ENCODE results near the gene ASCL5.

The ASCL5 gene

DNA sequence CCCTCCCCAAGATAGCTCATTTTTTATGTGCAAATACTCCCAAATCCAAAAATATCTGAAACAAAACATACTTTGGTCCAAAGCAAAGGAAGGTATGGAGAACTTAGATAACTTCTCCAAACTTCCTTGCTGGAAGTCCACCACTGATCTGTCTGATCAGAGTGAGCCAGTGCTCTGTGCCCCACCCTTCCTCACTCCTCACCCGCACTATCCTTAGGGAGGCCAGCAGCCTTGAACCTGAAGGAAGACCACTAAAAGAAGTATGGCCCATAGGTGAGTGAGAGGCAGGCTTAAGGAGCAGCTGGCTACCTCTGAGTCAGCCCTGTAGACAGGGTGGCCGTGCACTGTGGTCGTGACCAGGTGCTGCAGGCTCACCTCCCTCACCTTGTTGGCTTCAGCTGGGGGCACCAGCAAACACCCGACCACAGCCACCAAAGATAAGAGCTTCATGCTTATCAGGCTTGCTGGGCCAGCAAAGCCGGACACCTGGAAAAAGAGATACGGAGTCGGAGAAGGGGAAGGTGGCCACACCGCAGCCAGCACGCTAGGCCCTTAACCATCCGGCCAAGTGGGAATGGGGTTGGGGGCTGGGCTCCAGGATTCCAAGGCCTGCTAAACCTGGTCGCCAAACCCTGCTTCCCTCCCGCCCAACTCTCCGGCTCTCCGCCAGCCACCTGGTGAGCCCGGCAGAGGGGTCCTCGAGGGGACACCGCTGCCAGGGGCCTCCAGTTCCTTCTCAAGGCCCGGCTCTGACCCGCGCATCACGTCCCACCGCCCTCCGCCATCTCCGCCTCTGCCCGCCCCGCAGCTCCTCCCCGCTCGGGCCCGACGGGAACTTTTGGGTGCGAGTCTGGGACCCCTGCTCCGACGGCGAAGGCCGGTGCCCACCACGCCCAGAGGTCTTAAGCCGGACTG lies 26.7 kb upstream of the ASCL5 start:
- no peak for DNase-seq (ENCODE audit: low spot score)

DNA sequence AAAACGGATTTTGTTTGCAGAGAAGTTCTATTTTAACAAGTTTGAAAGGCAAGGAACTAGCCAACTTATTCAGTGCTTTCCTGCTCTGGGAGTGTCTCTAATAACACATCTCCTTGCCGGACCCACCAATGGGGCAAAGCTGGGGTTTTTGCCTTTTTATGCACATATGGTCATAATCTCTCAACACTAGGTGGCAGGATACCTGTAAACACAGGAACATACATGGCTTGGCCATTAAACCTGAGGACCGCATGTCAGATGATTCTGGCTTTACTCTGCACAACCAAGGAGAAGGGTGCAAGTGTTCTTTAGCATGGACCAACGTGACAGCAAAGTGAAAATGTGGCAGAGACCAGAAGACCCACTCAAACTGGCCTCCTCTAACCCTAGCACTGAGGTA lies 22.4 kb upstream of the ASCL5 start:
- DNase-seq (ENCODE audit: low spot score): peak; percentile 56

DNA sequence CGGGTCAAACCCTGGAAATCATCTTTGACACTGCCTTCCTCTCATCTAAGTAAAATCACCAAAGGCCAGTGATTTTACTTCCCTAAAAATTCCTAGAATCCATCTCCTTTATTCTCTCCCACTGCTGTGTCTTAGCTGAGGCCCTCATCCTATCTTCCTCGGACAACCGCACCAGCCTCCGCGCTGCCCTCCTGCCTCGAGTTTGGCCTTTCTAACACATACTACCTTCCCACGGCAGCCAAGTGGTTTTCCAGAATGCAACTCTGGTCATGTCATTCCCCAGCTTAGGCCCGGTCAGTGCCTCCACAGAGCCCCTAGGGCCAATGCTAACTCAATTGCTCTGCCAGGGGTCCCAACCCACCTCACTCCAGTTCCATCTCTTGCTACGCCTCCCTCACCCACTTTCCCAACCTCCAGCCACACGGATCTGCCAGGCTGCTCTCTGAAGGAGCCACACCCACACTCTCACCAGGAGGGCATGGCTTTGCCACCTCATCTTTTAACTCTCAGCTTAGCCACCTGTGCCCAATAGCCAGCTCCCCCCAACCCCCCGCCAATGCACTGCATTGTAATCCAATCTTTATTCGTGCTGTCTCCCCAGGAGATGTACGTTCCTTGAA lies 20.5 kb upstream of the ASCL5 start:
- no peak for DNase-seq (ENCODE audit: low spot score)

DNA sequence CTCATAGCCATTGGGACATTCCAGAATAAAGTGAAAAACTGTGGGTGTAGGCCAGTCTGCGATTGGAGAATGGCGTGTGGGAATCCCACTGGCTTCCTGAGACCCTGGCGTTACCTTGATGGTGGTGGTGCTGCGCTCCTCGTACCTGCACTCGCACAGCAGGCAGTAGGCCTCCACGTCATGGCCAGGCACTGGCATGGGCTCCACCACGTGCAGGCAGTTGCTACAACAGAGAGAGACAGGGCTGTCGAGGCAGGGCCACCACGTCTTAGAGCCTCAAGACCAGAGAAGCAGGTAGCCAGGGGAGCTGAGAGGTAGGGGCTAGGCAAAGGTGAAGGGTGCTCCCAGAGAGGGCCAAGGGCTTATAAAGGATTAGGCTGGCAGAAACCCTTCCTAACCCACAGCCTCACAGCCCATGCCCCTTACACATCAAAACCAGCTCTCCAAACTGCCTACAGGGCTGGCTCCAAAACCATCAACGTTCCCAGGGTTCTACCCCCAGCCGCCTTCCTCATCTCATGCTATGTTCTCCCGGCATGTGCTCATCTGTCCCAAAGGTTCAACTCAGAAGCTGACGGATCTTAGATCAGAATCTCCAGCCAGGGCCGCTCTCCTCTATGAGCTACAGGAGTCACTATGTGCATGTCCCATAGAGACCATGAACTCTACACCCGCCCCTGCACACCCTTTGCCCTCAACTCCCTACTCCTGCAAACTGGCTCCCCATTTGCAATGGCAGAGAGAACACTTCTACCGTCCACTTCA lies 19.8 kb upstream of the ASCL5 start:
- no peak for DNase-seq (ENCODE audit: low spot score)

DNA sequence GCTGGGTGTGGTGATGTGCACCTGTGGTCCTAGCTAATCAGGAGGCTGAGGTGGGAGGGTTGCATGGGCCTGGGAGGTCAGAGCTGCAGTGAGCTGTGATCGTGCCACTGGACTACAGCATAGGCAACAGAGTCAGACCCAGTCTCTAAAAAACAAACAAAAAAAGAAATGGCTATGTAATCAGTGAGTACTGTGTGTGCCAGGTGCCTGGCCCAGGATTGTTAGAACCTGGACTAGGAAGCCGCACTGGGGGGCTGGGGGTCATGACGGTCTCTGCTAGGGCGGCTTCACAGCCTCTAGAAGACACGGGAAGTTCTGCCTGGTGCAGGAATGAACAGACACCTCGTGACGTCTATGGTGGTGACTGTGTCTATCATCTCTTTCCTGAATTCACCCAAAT lies 18.8 kb upstream of the ASCL5 start:
- DNase-seq (ENCODE audit: low spot score): no peak

DNA sequence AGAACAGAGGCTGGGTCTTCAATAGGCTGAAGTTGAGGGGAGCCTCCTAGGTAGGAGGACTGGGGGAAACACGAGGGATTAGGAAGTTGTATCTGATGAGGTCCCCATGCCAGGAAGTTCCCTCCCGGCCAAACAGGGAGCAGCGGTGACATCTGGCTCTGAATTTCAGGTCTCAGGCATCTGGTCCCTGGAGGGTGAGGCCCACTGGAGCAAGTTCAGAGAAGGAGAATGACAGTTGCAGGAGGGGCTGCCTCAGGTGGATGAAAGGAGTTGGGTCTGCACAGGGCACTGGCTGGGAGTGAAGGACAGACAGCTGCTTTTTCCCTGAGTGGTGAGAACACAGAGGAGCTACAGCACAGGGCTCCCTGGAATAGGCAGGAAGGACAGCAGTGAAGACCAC lies 18.1 kb upstream of the ASCL5 start:
- no peak for DNase-seq (ENCODE audit: low spot score)

DNA sequence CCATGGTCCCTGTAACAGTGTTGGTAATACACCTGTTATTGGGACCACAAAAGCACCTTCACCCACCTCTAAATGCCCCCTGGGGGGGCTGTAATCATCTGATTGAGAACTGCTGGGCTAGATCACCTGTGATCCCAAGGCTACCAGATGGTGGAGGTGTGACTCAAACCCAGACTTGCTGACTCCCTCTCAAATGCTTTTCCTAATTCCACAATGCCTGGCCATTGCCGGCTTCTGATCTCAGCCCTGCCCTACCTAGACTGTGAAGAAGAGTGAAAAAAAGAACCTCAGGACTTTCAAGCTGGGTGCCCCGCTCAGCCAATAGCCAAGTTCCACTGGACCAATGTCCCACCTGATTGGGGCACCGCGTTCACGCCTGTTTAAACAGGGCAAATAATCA lies 17.7 kb upstream of the ASCL5 start:
- no peak for DNase-seq (ENCODE audit: low spot score)

DNA sequence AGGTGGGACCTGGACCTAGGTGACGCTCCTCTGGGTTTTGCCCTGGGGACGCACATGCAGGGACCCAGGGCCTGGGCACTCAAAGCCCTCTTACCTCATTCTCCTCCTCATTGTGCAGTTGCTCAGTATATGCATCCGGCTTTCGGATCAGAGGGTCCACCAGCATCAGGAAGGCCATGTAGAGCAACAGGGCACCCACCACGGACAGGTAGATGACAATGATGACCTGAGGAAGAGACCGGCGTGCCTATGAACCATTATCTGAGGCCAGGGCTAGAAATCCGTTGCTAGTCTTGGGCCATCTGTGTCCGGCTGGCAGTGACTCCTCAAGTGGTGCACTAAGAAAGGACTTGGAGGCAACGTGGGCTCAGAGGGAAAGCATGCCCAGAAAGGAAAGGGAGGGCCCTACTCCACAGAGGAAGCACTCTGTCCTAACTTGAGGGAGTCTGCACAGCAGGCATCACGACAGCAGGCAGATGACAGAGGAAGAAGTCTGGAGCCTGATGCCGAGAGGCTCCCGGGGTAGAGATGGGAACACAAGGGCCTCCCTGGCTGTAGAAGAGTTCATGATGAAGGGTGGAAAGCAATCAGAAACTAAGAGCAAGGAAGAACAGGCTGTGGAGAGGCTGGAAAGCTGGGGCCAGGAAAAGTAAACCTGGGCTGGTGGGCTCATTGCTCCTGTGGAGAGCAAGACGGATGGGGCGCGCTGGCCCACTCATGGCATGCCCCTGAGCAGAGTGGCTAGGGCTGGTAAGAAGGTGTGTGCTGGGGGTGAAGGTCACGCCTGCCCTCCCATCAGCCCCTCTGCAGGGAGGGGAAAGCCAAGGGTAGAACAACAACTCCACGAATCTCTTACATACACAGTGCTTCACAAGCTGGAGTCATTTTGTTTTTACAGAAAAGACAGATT lies 17.0 kb upstream of the ASCL5 start:
- no peak for DNase-seq (ENCODE audit: low spot score)

DNA sequence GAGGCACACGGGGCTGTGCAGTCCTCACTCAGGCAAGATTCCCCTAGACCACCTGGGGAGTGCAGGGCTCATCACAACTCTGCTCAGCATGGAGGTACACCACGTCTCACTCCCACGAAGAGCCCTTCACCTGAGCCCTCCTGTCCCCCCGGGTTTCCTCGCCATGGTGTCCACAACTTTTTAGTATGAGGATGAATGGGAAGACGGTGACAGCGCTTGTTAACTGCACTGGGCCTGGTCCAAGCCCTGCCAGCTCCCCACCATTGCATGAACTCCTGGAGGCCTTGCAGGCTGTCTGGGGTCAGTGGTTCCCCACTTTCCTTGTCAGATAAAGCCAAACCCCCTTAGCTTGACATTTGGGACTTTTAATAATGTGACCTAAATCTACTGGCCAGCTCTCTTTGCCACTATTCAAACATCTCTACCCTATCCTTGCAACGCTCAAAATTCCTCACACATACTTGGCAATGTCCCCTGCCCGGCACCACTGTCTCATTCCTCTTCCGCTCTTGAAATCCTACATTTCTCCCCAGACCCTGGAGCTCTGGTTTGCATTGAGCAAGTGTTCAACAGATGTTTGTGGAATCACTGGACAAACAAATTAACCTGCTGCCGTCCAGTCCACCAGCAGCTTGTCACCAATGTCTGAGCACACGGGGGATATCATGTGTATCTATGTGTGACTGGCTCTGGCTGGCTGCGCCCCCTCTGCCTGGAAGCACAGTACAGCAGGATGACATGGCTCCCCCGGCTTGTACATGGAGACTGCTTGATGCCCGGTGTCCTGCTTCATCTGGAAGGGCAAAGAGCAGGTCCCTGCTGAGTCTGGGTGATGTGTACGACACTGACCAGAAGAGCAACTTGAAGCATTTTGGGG lies 16.1 kb upstream of the ASCL5 start:
- no peak for DNase-seq (ENCODE audit: low spot score)

DNA sequence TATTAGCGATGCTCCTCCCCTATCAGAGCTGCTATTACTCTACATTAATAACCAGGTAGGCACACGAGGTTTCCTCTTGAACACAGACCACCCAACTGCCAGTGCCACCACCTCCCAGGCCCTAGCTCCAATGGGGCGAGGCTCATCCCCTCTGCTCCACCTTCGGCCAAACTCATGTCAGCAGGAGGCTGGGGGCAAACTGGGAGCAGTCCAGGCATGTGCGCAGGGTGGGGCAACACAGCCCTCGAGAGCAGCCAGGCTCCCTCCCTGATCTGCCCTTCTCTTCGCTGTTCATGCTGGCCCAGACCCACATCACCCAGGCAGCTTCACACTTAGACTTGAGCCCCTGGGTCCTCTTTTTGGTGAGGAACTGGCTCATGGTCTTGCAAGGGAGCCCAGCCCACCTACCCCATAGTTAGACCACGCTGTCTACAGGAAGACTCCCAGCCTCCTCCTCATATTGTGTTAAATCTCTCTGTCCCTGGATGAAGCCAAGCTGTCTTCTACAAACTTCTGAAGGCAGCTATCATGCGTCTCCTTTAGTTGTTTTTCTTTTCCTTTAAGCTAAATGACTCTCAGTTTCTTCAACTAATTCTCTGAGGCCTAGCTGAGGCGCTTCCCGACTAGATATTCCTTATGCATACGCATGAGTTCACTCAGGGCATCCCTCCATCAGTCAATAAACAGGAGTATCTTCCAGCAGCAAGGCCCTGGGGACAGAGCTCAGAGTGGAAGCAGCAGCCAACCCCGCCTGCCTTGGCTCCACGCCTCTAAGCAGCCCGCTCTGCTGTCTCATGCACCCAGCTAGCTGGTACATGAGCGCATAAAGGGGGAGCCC lies 15.2 kb upstream of the ASCL5 start:
- no peak for DNase-seq (ENCODE audit: low spot score)

DNA sequence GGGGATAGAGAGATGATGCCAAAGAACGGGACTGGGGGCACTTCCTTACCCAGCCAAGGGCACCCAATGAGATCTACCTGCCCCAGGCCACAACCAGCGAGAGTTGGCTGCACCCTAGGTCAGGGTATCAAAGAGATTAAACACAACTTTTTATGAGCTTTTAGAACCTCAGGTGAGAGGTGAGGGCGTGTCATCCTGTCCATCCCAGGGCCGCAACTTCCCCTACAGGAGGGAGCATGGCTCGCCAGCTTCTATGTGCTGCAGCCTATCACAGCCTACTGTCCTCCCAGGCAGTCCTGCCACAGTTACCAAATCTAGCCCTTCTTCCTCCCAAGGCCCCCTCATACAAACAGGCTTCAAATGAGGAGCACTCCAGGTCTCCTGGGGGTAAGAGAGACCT lies 14.4 kb upstream of the ASCL5 start:
- DNase-seq (ENCODE audit: low spot score): no peak

DNA sequence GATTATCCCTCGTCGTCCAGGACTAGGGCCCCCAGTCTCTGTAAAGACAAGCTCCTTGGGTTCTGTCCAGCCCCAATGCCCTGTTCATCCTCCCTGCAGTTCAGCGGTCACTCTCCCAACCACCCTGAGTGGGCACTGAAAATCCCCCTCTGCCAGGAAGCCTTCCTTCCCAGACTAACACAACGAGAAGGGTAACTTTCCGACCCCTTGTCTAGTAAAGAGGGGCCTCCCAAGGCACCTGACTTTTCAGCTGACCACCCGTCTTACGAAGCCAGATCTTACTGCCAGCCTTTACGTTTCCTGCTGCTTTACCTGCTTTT lies 13.9 kb upstream of the ASCL5 start:
- DNase-seq (ENCODE audit: low spot score): no peak

DNA sequence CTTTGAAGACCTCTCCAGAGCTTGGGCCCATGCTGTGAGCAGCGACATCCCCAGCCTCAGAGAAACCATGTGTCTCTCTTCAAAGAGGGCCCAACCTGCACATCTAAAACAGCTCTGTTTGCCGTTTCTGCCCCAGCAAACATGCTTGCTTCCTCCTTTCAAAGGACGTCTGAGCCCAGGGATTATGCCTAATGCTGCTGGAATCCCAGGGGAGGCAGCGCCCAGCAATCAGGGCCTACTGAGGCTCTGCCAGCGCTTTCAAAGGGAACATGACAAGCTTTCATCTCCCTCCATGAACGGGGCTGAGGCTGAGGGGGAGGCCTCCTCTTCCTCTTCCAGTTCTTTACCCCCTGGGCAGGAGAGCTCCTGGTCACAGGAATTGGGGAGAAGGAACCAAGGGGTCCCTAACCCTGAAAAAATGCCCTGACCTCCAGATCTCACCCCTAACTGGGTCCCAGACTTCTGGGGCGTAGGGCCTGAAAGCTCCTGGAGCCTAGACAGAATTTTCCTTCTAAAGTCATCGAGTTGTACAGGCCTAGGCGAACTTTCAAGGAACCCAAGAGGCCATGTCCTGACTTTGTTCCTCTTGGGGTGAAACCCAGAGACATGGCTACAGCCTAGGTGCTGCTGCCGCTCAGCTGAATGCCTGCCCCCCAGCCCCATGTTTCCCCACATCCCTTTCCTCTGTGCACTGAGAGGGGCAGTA lies 13.4 kb upstream of the ASCL5 start:
- no peak for DNase-seq (ENCODE audit: low spot score)

DNA sequence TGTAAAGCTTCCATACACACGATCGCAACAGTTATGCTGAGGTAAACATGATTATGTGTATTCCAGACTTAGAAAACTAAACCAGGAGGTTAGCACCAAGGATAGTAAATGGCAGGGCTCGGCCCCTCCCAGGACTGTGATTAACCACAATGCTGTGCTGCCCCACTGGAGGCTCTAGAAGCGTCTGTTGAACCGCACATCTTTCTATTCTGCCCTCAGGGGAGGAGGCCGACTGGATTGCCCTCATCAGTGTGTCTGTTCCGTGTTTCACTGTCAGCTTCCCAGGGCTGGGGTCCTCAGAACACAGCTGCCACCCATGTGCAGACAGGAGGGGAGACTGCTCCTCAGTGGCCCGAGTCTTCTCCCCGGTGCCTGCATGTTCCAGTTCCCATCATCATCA lies 12.8 kb upstream of the ASCL5 start:
- DNase-seq (ENCODE audit: low spot score): no peak

DNA sequence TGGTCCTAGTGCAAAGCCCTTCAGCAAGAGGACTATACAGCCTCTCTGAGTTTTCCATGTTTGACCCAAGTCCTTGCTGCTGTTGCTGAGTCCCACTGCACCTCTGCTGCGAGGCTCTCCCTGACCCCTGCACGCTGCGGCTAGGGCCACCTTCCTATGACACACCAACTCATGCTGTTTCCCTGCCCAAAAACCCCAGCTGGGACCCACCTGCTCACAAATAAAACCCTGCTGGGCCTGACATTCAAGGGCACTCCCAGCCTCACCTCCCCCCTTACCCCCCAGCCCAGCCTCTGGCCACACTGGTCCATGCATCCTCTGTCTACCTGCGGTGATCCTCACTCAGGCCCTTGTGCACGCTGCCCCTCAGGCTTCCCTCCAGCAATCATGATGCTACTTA lies 12.3 kb upstream of the ASCL5 start:
- no peak for DNase-seq (ENCODE audit: low spot score)

DNA sequence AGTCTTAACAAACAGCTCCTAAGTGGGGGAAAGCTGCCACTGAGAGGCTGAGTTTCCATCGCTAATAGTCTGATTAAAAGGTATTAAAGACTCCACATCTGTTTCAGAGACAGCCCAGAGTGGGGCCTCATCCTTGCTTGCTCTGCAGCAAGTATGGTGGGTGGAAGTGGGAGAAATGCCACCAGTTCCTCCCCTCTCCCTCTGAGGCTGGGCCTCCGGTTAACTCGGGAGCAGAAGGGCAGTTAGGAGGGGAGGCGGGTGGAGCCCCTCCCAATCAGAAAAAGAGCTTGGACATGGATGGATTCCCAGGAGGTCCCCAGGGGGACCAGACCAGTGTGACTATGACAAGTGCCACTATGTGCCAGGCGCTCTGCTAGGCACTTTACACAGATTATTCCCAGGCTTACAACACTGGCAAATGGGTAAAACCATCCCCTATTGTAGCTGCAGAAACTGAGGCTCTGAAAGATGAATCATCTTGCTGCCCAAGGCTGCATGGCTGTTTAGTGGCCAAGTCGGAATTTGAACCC lies 11.4 kb upstream of the ASCL5 start:
- DNase-seq (ENCODE audit: low spot score): no peak

DNA sequence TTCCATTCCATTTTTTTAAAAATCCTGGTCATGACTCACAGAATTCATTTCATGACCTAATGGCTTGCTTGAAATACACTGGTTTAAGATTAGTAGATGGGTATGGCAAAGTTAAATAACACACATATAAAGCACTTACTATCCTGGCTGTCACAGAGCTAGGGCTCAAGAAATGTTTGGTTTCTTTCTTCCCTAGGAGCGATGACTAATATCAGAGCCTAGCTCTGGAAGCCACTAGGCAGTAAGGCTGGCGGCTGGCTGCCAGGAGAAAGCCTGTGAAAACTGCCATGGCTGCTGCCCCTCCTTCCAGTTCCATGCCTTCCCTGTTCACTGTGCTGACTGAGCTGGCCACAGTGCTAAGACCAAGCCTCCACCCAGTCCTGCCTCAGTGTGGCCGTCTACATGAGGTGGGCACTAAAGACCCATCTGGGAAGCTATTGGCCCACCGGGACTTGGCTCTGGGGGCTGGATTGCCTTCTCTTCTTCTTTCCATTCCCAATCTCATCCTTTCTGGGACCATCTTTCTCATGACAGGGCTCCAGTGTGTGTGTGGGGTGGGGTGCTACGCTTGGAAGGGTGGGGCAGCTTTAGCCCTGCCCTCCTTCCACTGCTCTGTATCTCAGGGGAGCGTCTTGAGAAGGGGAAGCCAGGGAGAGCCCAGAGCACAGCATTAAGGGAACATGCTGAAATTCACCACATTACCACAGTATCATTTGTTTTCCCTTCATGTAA lies 10.8 kb upstream of the ASCL5 start:
- DNase-seq (ENCODE audit: low spot score): no peak

DNA sequence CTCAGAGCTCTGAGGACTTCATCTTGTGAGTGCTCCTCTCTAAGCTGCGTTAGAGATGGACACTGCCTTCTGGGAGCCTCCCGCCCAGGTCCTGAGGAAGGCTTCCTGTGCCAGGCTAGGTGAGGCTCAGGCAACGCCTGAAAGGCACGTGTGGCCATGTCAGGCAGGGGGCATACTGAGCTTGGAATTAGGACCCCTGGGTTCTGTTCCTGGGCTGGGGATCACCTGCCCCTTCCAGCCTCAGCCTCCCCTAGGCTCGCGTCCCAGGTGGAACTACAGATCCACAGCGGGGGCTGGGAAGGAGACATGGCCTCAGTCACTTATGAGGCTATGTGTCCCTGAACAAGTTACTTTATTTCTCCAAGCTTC lies 10.0 kb upstream of the ASCL5 start:
- DNase-seq (ENCODE audit: low spot score): no peak
